GM19468 (cell line): Measurements from ENCODE around the gene MAGI2.

Experiments
- ATAC-seq: cut with Tn5 transposase; IDR thresholded peaks from one replicate; pipeline ENCODE4 v1.9.1; 2021; ENCODE audit warnings: mild to moderate bottlenecking, moderate library complexity, moderate number of reproducible peaks; ENCODE audit not compliant: unreplicated experiment; ENCODE audit errors: extremely low read depth

Gene MAGI2

DNA sequence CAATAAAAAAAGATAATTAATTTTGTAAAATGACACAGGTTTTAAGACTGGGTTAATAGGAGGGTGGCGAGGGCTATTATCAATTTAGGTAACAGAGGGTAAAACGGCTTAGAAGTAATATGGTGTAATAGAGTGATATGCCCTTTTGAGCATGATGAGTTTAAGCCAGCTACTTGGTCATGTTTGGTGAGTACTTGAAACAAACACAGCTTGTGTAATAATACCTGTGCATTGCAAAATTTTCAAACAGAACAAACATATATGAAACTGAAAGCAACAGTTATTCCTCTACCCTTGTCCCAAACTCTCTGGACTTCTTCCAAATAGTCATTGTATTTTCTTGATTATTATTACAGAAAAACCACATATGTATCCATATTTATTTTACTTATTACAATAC lies 241.7 kb downstream of the MAGI2 start:
- no peak for ATAC-seq

DNA sequence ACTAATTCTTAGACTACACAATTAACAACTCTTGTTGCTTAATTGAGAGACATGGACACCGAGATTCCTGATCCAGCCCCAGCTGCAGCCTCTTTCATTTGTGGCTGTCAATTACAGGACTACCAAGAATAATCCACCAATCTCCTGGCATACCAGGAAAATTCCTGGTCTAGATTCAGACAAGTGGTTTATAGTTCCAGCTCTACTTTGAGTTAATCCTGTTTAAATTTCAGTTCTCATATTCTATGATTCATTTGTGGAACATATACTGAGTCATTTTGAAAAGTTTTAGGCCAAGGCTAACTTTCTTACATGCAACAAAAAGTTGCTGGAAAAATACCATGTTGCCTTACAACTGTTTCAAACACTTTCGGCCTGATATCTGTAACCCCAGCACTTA lies 253.5 kb downstream of the MAGI2 start:
- no peak for ATAC-seq

DNA sequence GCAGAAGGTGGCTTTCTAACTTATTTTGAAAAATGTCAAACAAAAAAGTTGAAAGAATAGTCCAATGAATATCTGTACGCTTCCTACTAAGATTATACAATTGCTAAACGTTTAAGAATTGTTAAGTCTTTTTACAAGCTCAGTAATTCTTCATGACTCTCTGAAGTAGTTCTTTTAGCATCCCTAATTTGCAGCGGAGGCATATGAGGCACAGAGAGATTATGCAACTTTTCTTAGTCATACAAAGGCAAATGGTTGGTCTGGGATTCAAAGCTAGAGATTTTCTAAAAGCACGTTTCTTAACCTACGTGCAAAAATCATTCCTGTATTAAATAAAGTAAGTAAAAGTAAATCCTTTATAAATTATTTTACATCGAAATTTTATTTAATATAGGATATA lies 254.2 kb downstream of the MAGI2 start:
- ATAC-seq: no peak

DNA sequence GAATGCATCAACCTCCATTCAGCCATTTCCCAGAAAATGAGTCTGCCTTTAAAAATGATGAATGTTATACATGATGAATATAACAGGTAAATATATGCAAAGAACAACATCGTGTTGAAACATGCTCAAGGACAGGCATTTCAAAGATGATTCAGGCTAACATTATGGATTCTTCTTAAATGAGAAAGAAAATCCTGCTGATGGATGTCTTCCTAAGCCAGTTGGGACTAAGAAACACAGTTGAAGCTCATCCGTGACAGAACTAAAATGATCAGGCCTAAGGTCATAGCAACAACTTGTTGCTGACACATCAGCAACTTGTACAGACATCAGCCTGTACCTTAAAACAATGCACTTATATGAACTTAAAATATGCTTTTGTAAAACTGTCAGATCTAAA lies 267.9 kb downstream of the MAGI2 start:
- no peak for ATAC-seq

- no peak for ATAC-seq
Observed at GRCh38 chr7:79182283-79182682, 271.2 kb downstream of the MAGI2 start.

DNA sequence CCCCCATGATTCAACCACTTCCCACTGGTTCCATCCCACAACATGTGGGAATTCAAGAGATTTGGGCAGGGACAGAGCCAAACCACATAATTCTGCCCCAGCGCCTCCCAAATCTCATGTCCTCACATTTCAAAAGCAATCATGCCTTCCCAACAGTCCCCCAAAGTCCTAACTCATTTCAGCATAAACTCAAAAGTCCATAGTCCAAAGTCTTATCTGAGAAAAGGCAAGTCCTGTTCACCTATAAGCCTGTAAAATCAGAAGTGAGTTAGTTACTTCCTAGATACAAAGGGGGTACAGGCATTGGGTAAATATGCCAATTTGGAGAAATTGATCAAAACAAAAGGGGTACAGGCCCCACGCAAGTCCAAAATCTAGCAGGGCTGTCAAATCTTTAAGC lies 272.9 kb downstream of the MAGI2 start:
- no peak for ATAC-seq

- ATAC-seq: no peak
Observed at GRCh38 chr7:79176859-79177477, 276.5 kb downstream of the MAGI2 start.

- ATAC-seq: no peak
Observed at GRCh38 chr7:79175374-79175773, 278.1 kb downstream of the MAGI2 start.

- no peak for ATAC-seq
Observed at GRCh38 chr7:79165225-79165624, 288.2 kb downstream of the MAGI2 start.

DNA sequence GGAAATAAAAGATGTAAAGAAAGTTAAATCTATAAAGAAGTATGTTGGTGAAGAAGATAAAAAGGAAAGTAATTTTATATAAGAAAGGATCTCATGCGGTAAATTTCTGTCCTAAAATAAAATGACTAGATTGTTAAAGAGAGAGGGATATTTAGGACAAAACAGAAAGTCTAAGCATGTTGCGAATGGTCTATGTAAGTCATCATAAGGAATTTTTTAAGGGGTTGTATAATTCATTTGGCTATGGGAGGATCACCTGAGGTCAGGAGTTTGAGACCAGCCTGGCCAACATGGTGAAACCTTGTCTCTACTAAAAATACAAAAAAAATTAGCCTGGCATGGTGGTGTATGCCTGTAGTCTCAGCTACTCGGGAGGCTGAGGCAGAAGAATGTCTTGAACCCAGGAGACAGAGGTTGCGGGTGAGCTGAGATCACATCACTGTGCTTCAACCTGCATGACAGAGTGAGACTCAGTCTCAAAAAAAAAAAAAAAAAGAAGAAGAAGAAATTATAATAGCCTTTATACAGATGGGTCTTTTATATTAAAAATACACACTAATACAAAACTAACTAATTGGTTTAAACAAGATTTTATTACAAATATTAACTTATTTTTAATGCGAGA lies 294.3 kb downstream of the MAGI2 start:
- ATAC-seq: no peak

GRCh38 chr7:79157281-79157680 lies 296.2 kb downstream of the MAGI2 start:
- no peak for ATAC-seq

DNA sequence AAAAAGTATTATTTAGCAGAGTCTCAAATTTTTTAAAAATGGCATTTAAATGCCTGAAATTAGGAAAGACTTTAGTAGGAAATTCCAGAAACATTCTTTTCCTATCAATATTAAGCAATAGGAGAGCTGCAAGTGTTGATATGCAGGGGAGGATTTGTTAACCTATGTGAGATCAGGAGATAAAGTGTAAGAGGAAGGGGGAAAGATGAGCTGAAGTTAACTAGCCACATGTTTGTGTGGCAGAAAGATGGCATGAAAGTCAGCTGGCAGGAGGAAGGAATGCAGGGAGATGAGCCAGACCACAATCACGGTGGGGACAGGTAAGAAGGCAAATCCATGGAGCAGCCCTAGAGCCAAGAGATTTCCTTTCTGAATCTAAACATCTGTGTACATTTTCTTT lies 303.6 kb downstream of the MAGI2 start:
- ATAC-seq: no peak

DNA sequence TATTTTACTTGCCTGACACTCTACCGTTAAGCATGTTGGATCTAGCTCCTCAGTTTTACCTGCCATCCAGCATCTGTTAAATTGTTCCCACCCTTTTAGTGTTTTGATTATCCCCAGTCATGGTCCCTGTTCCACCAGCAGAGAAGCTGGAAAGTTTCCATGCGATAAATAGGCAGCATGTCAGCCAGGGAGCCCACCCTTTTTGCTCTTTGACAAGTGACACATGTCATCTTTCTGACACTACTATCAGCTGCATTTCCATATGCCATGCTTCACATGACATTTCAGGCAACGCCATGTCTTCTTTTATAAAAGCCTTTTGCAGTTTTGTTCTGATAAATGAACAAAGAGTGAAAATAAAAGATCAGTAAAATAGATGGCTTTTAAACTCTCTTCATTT lies 310.8 kb downstream of the MAGI2 start:
- ATAC-seq: no peak

- no peak for ATAC-seq
Observed at GRCh38 chr7:79141252-79141651, 312.2 kb downstream of the MAGI2 start.

- ATAC-seq: no peak
Observed at GRCh38 chr7:79137942-79138341, 315.5 kb downstream of the MAGI2 start.

DNA sequence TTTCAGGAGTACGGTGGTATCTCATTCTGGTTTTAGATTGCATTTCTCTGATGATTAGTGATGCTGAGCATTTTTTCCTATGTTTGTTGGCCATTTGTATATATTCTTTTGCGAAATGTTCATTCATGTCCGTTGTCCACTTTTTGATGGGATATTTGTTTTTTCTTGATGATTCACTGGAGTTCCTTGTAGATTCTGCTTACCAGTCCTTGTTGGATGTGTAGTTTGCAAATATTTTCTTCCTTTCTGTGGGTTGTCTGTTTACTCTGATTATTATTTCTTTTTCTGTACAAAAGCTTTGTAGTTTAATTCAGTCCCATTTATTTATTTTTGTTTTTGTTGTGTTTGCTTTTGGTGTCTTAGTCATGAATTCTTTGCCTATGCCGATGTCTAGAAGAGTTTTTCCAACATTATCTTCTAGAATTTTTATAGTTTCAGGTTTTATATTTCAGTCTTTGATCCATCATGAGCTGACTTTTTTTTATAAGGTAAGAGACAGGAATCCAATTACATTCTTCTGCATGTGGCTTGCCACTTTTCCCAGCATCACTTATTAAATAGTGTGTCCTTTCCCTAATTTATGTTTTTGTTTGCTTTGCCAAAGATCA lies 320.5 kb downstream of the MAGI2 start:
- no peak for ATAC-seq

DNA sequence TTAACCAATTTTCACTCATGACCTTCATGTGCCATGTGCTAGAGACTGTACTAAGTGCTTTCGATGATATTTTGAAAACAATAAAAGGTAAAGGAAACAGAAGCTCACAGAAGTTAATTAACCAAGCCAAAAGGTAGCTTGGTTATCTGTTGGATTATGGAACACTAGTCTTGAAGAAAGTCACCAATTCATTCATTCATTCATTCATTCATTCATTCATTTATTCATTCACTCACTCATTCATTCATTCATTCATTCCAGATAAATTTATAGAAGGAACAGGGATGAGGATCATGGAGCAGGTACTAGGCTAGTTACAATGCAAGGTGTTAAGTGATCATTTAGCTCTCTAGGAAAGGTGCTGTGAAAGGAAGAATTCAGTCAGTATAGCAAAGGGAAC lies 322.8 kb downstream of the MAGI2 start:
- ATAC-seq: no peak

DNA sequence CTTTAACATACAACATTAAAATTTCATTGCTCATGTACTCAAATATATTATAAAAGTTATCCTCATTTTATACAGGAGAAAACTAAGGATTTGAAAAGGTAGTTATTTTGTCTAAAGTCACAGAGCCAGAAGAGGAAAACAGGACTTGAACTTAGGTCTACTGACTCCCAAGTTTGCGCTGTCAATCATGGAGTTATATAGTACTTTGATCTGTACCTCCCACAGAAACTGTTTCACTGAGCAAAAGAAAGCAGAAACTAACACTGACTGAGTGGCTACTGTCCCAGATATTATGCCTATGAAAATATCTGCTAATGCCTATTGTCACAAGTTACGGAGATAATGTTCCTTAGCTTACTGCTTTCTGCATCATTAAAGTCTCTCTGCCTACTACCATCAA lies 329.1 kb downstream of the MAGI2 start:
- ATAC-seq: no peak

DNA sequence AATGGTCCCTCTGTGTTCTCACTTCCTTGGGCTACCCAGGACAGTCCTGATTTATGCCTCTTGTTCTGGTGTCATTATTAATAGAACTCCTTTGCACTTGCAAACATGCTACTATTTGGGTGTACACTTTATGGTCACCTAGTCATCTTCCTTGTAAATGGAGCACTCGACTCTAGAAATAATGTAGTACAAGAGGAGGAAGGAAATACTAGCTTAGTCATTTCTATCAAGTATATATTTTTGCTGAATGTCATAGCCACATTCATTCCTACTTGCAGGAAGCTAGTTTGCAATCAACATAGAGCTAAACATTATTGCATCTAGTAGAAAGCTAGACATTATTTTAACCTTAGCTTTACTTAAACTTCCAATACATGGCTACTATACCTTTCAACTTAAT lies 335.3 kb downstream of the MAGI2 start:
- ATAC-seq: no peak

DNA sequence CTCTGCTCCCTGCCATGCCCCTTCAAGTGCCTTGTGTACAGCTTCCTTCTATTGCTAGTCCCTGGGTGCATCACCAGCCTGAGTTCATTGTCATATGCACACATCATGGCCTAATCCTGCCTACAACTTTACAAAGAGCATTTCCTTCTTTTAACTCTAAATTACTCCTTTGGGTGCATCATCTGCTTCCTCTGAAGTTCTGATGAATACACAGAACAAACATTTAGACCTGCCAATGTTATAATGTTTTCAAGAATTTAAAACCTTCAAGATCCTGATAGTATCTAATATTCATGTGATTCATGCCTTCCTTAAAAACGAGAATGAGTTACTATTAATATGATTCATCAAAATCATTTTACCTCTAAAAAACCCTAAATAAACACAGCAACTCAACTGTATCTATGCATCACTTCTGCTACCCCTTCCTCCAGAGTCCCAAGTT lies 357.1 kb downstream of the MAGI2 start:
- ATAC-seq: no peak

DNA sequence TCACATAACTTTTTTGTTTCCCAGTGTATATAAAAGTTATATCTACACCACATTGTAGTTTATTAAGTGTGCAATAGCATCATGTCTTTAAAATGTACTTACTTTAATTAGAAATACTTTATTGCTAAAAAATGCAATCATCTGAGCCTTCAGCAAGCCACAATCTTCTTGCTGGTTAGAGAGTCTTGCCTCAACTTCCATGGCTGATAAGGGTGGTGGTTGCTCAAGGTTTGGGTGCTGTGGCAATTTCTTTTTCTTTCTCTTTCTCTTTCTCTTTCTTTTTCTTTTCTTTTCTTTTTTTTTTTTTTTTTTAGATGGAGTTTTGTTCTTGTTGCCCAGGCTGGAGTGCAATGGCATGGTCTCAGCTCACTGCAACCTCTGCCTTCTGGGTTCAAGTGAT lies 360.0 kb downstream of the MAGI2 start:
- no peak for ATAC-seq

DNA sequence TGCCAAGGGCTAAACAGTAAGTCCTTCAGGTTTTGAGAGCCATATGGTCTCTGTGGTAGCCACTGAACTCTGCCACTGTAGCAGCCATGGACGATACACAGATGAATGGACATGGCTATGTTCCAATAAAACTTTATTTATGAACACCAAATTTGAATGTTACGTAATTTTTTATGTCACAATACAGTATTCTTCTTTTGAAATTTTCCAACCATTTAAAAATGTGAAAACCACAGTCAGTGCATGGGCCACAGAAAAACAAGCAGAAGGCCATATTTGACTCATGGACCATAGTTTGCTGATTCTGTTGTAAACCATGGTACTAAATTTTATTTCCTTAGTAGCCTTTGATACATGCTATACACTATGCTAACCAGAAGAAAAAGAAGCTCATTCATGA lies 361.8 kb downstream of the MAGI2 start:
- no peak for ATAC-seq
